Measurements from ENCODE around the gene FGFRL1.

FGFRL1 gene

DNA sequence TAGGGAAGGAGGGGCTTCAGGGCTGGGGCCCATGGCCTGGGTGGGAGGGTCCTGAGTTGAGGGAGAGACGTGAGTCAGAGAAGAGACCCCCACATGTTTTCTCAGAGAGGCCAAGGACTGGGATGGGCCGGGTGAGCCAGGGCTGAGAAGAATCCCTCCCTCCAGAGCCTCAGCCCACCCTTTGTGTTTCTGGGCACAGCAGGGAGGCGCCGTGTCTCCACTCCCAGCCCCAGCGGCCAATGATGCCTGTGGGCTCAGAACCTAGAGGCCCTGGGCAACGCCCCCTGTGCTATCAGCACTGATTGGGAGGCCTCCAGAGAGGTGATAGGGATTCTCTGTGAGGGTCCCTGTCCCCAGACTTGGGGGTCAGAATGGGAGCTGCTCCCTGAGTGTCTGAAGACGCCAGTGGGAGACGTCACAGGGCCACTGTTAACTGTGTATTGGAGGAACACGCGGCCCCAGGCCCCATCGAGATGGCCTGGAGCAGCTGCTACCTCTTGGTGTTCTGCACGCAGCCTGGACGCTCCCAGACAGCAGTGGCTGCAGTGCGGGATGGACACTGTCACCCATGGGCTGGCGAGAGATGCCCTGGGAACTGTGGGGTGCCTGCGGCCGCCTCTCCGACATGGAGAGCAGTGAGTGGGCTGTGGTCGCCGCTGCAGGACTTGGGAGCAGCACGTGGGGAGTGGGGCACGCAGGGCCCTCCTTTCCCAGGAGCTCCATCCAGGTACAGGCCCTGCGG is 8.5 kb downstream of the FGFRL1 start:
- DNase-seq (ENCODE audit: low read depth, low spot score), result no peak
- H3K27ac ChIP-seq, result no peak overlapping the region

- no peak overlapping the region for H3K27ac ChIP-seq
- DNase-seq (ENCODE audit: low read depth, low spot score), result no peak
Measured at GRCh38 chr4:1021386-1022050, 10.1 kb downstream of the FGFRL1 start.

GRCh38 chr4:1022051-1022738 is 10.8 kb downstream of the FGFRL1 start:
- DNase-seq (ENCODE audit: low read depth, low spot score), result no peak
- H3K27ac ChIP-seq, result no peak overlapping the region

- DNase-seq (ENCODE audit: low read depth, low spot score), result no peak
- H3K27ac ChIP-seq, result no peak overlapping the region
Measured at GRCh38 chr4:1022739-1023066, 11.3 kb downstream of the FGFRL1 start.

DNA sequence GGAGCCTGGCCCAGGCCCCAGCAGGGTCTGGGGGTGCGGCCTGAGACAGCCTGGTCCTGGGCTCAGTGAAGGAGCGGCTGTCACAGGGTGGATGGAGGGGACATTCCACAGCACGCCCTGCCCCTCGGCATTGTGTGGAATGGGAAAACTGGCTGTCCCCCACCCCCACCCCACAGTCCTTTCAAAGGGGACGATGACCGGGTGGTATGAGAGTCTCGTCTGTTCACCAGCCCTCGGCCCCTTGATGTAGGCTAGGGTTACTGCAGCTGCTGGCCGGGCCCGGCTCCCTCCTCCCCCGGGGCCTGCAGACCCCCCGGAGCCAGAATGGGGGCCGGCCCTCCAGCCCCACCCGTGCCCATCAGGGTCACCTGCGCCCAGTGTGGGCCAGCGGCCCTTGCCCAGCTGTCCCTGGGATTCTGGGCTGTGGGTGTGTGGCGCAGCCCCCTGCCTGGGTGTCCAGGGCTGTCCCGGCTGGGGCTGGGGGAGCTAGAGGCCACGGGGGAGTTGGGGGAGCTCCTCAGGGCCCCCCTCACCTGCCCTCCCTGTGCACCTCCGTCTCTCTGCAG is 11.7 kb downstream of the FGFRL1 start:
- H3K27ac ChIP-seq, result no peak overlapping the region
- no peak for DNase-seq (ENCODE audit: low read depth, low spot score)

- no peak overlapping the region for H3K27ac ChIP-seq
- no peak for DNase-seq (ENCODE audit: low read depth, low spot score)
Measured at GRCh38 chr4:1023895-1024740, 12.7 kb downstream of the FGFRL1 start.

DNA sequence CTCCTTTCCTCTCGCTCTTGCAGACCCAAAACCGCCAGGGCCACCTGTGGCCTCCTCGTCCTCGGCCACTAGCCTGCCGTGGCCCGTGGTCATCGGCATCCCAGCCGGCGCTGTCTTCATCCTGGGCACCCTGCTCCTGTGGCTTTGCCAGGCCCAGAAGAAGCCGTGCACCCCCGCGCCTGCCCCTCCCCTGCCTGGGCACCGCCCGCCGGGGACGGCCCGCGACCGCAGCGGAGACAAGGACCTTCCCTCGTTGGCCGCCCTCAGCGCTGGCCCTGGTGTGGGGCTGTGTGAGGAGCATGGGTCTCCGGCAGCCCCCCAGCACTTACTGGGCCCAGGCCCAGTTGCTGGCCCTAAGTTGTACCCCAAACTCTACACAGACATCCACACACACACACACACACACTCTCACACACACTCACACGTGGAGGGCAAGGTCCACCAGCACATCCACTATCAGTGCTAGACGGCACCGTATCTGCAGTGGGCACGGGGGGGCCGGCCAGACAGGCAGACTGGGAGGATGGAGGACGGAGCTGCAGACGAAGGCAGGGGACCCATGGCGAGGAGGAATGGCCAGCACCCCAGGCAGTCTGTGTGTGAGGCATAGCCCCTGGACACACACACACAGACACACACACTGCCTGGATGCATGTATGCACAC is 13.6 kb downstream of the FGFRL1 start:
- no peak overlapping the region for H3K27ac ChIP-seq
- no peak for DNase-seq (ENCODE audit: low read depth, low spot score)

- H3K27ac ChIP-seq, result no peak overlapping the region
- DNase-seq (ENCODE audit: low read depth, low spot score), result no peak
Measured at GRCh38 chr4:1026115-1026514, 14.7 kb downstream of the FGFRL1 start.

DNA sequence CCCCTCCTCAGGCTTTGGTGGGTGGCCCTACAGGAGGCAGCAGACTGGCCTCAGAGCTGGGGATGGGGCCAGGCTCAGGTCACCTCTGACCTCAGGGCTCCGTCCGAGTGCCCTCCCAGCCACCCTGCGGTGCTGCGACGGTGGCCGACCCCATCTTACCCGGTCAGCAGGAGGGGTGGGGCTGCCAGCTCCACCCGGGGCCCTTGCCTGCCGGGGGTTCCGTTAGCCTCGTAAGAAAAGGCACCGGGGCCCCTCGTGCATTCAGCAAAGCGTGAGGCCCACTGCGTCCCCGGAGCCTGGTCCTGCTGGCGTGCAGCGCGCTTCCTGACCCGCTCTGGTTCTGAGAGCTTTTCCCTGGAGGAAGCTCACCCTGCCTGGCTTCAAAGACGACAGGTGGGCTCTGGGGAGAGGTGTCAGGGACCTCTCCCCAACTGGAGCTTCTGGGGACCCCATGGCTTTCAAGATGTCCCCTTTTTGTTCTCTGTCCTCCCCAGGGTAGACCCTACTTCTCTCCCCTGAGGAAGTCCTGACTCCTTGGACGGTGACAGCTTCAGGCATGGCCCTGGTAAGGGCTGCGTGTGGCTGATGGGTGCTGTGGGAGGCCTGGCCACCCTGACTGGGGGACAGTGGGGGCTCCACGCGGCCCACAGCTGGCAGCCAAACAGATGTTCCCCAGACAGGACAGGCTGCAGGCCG is 15.9 kb downstream of the FGFRL1 start:
- DNase-seq (ENCODE audit: low read depth, low spot score), result no peak
- H3K27ac ChIP-seq, result no peak overlapping the region

DNA sequence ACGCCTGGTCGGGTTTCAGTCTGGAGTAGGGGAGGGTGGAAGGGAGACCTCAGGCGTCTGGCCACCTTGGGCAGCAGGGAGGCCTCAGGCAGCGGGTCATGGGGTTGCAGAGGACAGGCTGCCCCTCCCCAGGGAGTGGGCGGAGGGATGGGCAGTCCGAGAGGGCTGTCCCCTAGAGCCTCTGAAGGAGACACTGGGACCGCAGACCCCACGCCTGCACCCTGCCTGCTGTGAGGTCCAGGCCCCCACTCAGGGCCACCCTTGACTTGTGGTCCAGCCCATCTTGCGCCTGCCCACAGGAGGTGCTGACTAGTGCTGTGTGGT is 16.5 kb downstream of the FGFRL1 start:
- H3K27ac ChIP-seq, result no peak overlapping the region
- DNase-seq (ENCODE audit: low read depth, low spot score), result no peak

GRCh38 chr4:1028574-1029220 is 17.3 kb downstream of the FGFRL1 start:
- no peak overlapping the region for H3K27ac ChIP-seq
- no peak for DNase-seq (ENCODE audit: low read depth, low spot score)

GRCh38 chr4:1029529-1029928 is 18.1 kb downstream of the FGFRL1 start:
- no peak for DNase-seq (ENCODE audit: low read depth, low spot score)
- no peak overlapping the region for H3K27ac ChIP-seq

GRCh38 chr4:1030031-1030430 is 18.6 kb downstream of the FGFRL1 start:
- no peak for DNase-seq (ENCODE audit: low read depth, low spot score)
- no peak overlapping the region for H3K27ac ChIP-seq

GRCh38 chr4:1030559-1030958 is 19.1 kb downstream of the FGFRL1 start:
- DNase-seq (ENCODE audit: low read depth, low spot score), result no peak
- H3K27ac ChIP-seq, result no peak overlapping the region

GRCh38 chr4:1031346-1031745 is 19.9 kb downstream of the FGFRL1 start:
- H3K27ac ChIP-seq, result no peak overlapping the region
- DNase-seq (ENCODE audit: low read depth, low spot score), result no peak

GRCh38 chr4:1031956-1032795 is 20.8 kb downstream of the FGFRL1 start:
- no peak overlapping the region for H3K27ac ChIP-seq
- no peak for DNase-seq (ENCODE audit: low read depth, low spot score)

GRCh38 chr4:1032861-1033260 is 21.4 kb downstream of the FGFRL1 start:
- no peak for DNase-seq (ENCODE audit: low read depth, low spot score)
- no peak overlapping the region for H3K27ac ChIP-seq
